Breast epithelium (tissue), 3 donors: ENCODE measurements around the gene OXSR1.

Experiments
- CTCF ChIP-seq, 3 donors: fragments of 450-650 bp; IDR thresholded peaks; one replicate each; pipeline ENCODE4 v1.5.1; 2016 to 2017; ENCODE audit warnings: antibody characterized with exemption in 3 of 3, mild to moderate bottlenecking in 3 of 3, moderate library complexity in 3 of 3
- POLR2A ChIP-seq: fragments of 450-650 bp; IDR thresholded peaks from one replicate; pipeline ENCODE4 v1.6.1; 2016; ENCODE audit warnings: antibody characterized with exemption, mild to moderate bottlenecking, moderate library complexity

- TF ChIP-seq CTCF (IDR thresholded peaks at IDR 0.05) (no peak), POLR2A (no peak)
Observed at GRCh38 chr3:38140326-38141172, 24.8 kb upstream of the OXSR1 start.
